ACC112 (cell line): ENCODE data around the gene HBE1.
A peak's percentile ranks its signal among the peaks of the same experiment; 100 is the strongest.

Source experiments
- H2AFZ ChIP-seq: fragments of 200-600 bp; sonication (generic); one replicate; pipeline ENCODE4 v1.6.0; 2017; ENCODE audit warnings: antibody characterized with exemption, low read length; ENCODE audit not compliant: unreplicated experiment
- H3K27ac ChIP-seq: fragments of 200-600 bp; sonication (generic); 2 replicates; pipeline ENCODE4 v1.5.1; 2014; ENCODE audit warnings: low read depth, mild to moderate bottlenecking, antibody characterized with exemption, low read length, moderate library complexity
- H3K27me3 ChIP-seq: fragments of 200-600 bp; sonication (generic); 2 replicates; pipeline ENCODE4 v1.6.1; 2014; ENCODE audit warnings: mild to moderate bottlenecking, antibody characterized with exemption, low read length, moderate library complexity, mixed read lengths; ENCODE audit not compliant: insufficient read depth
- H3K36me3 ChIP-seq: fragments of 200-600 bp; sonication (generic); 2 replicates; pipeline ENCODE4 v1.6.1; 2016; ENCODE audit warnings: mild to moderate bottlenecking, antibody characterized with exemption, low read length, moderate library complexity, mixed read lengths; ENCODE audit not compliant: insufficient read depth
- H3K4me1 ChIP-seq: fragments of 200-600 bp; sonication (generic); one replicate; pipeline ENCODE4 v1.6.1; 2016; ENCODE audit warnings: low read length, mixed read lengths; ENCODE audit not compliant: insufficient read depth, unreplicated experiment, control insufficient read depth
- H3K4me3 ChIP-seq: fragments of 200-600 bp; sonication (generic); 2 replicates; pipeline ENCODE4 v1.5.1; 2014; ENCODE audit warnings: mild to moderate bottlenecking, low read depth, low read length
- H3K79me2 ChIP-seq: fragments of 200-600 bp; sonication (generic); one replicate; pipeline ENCODE4 v1.6.0; 2016; ENCODE audit warnings: low read length; ENCODE audit not compliant: control insufficient read depth, unreplicated experiment, insufficient read depth

Gene HBE1

GRCh38 chr11:5285703-5286340, 16.1 kb upstream of the HBE1 start:
- H3K27me3 ChIP-seq, result no peaks in the 10 kb centered on the region
- H3K4me1 ChIP-seq, result peaks cover 20% of the 10 kb centered on the region
- no peaks in the 10 kb centered on the region for H3K36me3 ChIP-seq
- H3K27ac ChIP-seq, result no peak overlapping the region
- H3K4me3 ChIP-seq, result no peak overlapping the region
- H2AFZ ChIP-seq, result no peak overlapping the region
- no peaks in the 10 kb centered on the region for H3K79me2 ChIP-seq

- no peak overlapping the region for H3K4me3 ChIP-seq
- no peaks in the 10 kb centered on the region for H3K27me3 ChIP-seq
- peaks cover 21% of the 10 kb centered on the region for H3K4me1 ChIP-seq
- no peak overlapping the region for H3K27ac ChIP-seq
- no peaks in the 10 kb centered on the region for H3K36me3 ChIP-seq
- no peak overlapping the region for H2AFZ ChIP-seq
- H3K79me2 ChIP-seq, result no peaks in the 10 kb centered on the region
Measured at GRCh38 chr11:5284637-5285036, 14.9 kb upstream of the HBE1 start.

GRCh38 chr11:5283882-5284281, 14.1 kb upstream of the HBE1 start:
- no peak overlapping the region for H3K27ac ChIP-seq
- H3K27me3 ChIP-seq, result no peaks in the 10 kb centered on the region
- no peak overlapping the region for H2AFZ ChIP-seq
- H3K4me1 ChIP-seq, result peaks cover 18% of the 10 kb centered on the region
- H3K79me2 ChIP-seq, result no peaks in the 10 kb centered on the region
- no peaks in the 10 kb centered on the region for H3K36me3 ChIP-seq
- H3K4me3 ChIP-seq, result no peak overlapping the region

DNA sequence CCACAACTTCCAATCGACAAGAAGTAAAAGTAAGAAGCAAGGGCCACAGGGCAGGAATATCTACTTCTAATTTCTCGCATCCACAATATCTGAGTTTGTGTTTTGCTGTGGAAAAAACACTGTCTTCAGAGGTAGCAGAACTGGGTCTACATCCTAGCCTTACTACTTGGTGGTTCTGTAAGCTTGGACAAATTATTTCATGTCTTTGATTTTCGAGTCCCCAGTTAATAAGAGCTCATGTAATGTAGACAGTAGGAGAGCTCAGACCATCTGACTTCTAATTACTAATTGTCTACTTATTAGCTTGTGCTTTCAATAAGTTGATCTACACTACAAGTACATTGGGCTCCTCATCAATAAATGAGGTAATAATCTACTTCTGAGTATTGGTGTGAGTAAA, 13.3 kb upstream of the HBE1 start:
- H3K4me1 ChIP-seq, result peaks cover 16% of the 10 kb centered on the region
- H3K4me3 ChIP-seq, result no peak overlapping the region
- no peak overlapping the region for H2AFZ ChIP-seq
- H3K27me3 ChIP-seq, result no peaks in the 10 kb centered on the region
- no peaks in the 10 kb centered on the region for H3K36me3 ChIP-seq
- no peaks in the 10 kb centered on the region for H3K79me2 ChIP-seq
- H3K27ac ChIP-seq, result no peak overlapping the region

DNA sequence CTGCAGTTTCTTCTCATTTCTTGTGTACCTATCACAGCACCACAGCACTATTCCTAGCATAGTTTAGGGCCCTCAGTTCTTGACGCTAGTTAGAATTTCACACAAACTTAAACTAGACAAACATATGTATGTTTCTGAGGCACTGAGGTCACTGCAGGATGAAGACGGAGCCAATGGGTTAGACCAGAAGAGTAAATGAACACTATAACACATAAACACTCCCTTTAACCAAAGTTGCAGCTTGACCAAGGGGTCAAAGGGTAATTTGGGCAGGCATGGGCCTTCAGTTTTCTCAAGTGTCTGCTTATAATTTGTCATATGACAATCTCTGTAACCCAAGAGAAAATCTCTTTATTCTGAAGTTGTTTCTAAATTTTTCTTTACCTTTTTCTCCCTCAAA, 12.9 kb upstream of the HBE1 start:
- Histone ChIP-seq H3K36me3 (no peaks in the 10 kb centered on the region), H3K4me3 (no peak overlapping the region), H2AFZ (no peak overlapping the region), H3K27me3 (no peaks in the 10 kb centered on the region), H3K79me2 (no peaks in the 10 kb centered on the region), H3K27ac (no peak overlapping the region), H3K4me1 (peaks cover 20% of the 10 kb centered on the region)

DNA sequence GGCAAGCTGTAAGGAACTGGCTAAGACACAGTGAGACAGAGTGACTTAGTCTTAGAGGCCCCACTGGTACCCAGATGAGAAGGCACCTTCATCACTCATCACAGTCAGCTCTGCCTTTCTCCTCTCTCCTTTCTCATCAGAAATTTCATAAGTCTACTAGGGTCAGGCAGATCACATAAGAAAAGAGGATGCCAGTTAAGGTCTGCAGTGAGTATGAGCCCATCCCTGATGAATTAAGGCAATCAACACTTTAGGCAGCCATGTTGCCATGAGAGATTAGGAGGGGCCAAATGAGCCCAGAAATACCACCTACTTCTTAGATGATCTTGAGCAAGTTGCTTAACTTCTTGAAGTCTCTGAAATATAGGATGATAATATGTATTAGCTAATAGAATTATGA, 11.9 kb upstream of the HBE1 start:
- Histone ChIP-seq H3K4me3 (no peak overlapping the region), H3K79me2 (no peaks in the 10 kb centered on the region), H2AFZ (no peak overlapping the region), H3K36me3 (no peaks in the 10 kb centered on the region), H3K4me1 (peaks cover 20% of the 10 kb centered on the region), H3K27me3 (no peaks in the 10 kb centered on the region), H3K27ac (no peak overlapping the region)

- Histone ChIP-seq H3K4me3 (no peak overlapping the region), H3K4me1 (peaks cover 20% of the 10 kb centered on the region), H2AFZ (peak overlapping the region; percentile 61), H3K36me3 (no peaks in the 10 kb centered on the region), H3K27me3 (no peaks in the 10 kb centered on the region), H3K27ac (peak overlapping the region; percentile 22), H3K79me2 (no peaks in the 10 kb centered on the region)
Measured at GRCh38 chr11:5280582-5281102, 10.9 kb upstream of the HBE1 start.

DNA sequence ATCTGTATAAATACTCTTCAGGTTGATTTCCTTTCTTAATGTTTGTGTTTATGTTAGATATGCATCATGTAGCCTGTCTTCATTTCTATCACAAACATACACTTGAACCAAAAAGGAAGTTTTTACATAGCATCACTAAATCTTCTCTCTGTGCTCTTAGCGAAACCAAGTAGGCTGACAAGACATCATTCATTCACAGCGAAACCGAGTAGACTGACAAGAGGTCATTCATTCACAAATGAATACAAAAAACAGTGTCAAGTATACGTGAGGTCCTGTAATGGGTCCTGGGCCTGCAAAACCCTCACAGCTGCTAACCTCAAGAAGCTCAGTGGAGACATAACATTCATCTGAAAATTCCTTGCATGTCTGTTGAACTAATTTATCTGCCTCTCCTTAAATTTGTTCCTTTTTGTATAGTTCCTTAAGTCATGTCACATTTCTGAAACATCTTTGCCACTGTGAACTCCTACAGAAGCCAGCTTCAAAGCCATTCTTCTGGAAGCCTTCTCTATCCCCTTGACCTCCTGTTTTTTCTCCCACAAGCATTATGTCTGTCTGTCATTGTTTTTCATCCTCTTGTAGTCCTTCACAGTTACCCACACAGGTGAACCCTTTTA, 9.8 kb upstream of the HBE1 start:
- Histone ChIP-seq H3K4me3 (no peak overlapping the region), H3K4me1 (peaks cover 20% of the 10 kb centered on the region), H2AFZ (peak overlapping the region; percentile 53), H3K27me3 (no peaks in the 10 kb centered on the region), H3K27ac (no peak overlapping the region), H3K79me2 (no peaks in the 10 kb centered on the region), H3K36me3 (no peaks in the 10 kb centered on the region)

- H3K79me2 ChIP-seq, result no peaks in the 10 kb centered on the region
- no peak overlapping the region for H3K27ac ChIP-seq
- peaks cover 20% of the 10 kb centered on the region for H3K4me1 ChIP-seq
- H2AFZ ChIP-seq, result no peak overlapping the region
- no peaks in the 10 kb centered on the region for H3K27me3 ChIP-seq
- H3K36me3 ChIP-seq, result no peaks in the 10 kb centered on the region
- H3K4me3 ChIP-seq, result no peak overlapping the region
Measured at GRCh38 chr11:5277807-5278382, 8.2 kb upstream of the HBE1 start.

DNA sequence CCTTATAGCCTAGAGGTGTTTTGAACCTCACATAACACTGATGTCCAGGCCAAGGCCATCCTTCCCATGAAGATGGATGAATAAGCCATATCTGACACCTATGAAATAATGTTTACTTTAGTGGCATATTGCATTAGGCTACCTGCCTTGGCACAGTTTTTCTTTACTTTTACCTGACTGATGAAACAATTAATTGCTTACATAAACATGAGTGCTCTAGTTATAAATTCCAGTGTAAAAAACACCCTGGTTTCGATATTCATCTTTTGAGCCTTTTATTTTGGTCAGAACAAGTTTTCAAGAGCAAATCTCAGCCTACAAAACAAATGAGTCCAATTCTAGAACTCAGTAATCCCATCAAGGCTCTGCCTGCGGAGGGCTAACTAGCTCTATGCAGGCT, 7.0 kb upstream of the HBE1 start:
- peaks cover 20% of the 10 kb centered on the region for H3K4me1 ChIP-seq
- no peaks in the 10 kb centered on the region for H3K79me2 ChIP-seq
- no peak overlapping the region for H2AFZ ChIP-seq

More for the DNA sequence above, 7.0 kb upstream of the HBE1 start:
- Histone ChIP-seq H3K27me3 (no peaks in the 10 kb centered on the region), H3K27ac (no peak overlapping the region), H3K4me3 (no peak overlapping the region), H3K36me3 (no peaks in the 10 kb centered on the region)
